ENCODE measurements around the gene MTMR8. TPM values are rescaled to one million over a fixed set of nuclear protein-coding genes. Genes with fewer than 3 reads are reported as not detected.

MTMR8 gene
- total and polyA plus RNA-seq, 4 donors = 0.53 to 5.8 (median 2.7) TPM

- Histone ChIP-seq H3K36me3 (ENCODE audit: control insufficient read depth in 4 of 4, insufficient read depth in 4 of 4, low read length in 4 of 4) (no peaks in the 10 kb centered on the region), H3K9me3 (ENCODE audit: control insufficient read depth in 4 of 4, insufficient read depth in 3 of 4, low read length in 3 of 4) (peaks cover 0 to 2% (median 0%) of the 10 kb centered on the region in 4 donors), H3K4me1 (ENCODE audit: control insufficient read depth in 5 of 5, insufficient read depth in 5 of 5, low read length in 5 of 5) (no peaks in the 10 kb centered on the region), H3K9ac (ENCODE audit: insufficient read depth in 1 of 2, low read length in 2 of 2) (no peak overlapping the region), H3K4me3 (no peak overlapping the region), H3K27ac (ENCODE audit: low read depth in 1 of 2, low read length in 1 of 2) (no peak overlapping the region), H3K27me3 (ENCODE audit: control insufficient read depth in 3 of 3, insufficient read depth in 3 of 3, low read length in 2 of 3) (no peaks in the 10 kb centered on the region)
- DNase-seq = no peak
- WGBS, 2 donors = 83 to 91% methylated on average over 1 of the region's 1 CpG
- no peak for TF ChIP-seq CTCF (IDR thresholded peaks at IDR 0.05; ENCODE audit: control extremely low read depth, extremely low read depth)
- no peak for ATAC-seq (ENCODE audit: insufficient read depth, low FRiP score)
Measured at GRCh38 chrX:64398088-64398487, 2.8 kb upstream of the MTMR8 start.

- no peak for TF ChIP-seq CTCF (IDR thresholded peaks at IDR 0.05; ENCODE audit: control extremely low read depth, extremely low read depth)
- no peak for DNase-seq
- ATAC-seq (ENCODE audit: insufficient read depth, low FRiP score) = no peak
- Histone ChIP-seq H3K4me1 (ENCODE audit: control insufficient read depth in 5 of 5, insufficient read depth in 5 of 5, low read length in 5 of 5) (no peaks in the 10 kb centered on the region), H3K27ac (ENCODE audit: low read depth in 1 of 2, low read length in 1 of 2) (no peak overlapping the region), H3K9ac (ENCODE audit: insufficient read depth in 1 of 2, low read length in 2 of 2) (no peak overlapping the region), H3K27me3 (ENCODE audit: control insufficient read depth in 3 of 3, insufficient read depth in 3 of 3, low read length in 2 of 3) (no peaks in the 10 kb centered on the region), H3K4me3 (peak overlapping the region; percentile 71), H3K9me3 (ENCODE audit: control insufficient read depth in 4 of 4, insufficient read depth in 3 of 4, low read length in 3 of 4) (peaks cover 0 to 2% (median 0%) of the 10 kb centered on the region in 4 donors), H3K36me3 (ENCODE audit: control insufficient read depth in 4 of 4, insufficient read depth in 4 of 4, low read length in 4 of 4) (no peaks in the 10 kb centered on the region)
- WGBS, 2 donors = 3 to 19% methylated on average over 4 of the region's 4 CpGs
Measured at GRCh38 chrX:64395568-64395929, 297 bp upstream of the MTMR8 start.

- ATAC-seq (ENCODE audit: insufficient read depth, low FRiP score) (no peak), DNase-seq (peak in 1 of 3 donors; percentile 1)
- WGBS, 2 donors = 32 to 40% methylated on average over 12 of the region's 12 CpGs
- no peaks in the 10 kb centered on the region for H3K27me3 ChIP-seq (ENCODE audit: control insufficient read depth in 3 of 3, insufficient read depth in 3 of 3, low read length in 2 of 3)
- TF ChIP-seq CTCF (IDR thresholded peaks at IDR 0.05; ENCODE audit: control extremely low read depth, extremely low read depth) = no peak
- H3K36me3 ChIP-seq (ENCODE audit: control insufficient read depth in 4 of 4, insufficient read depth in 4 of 4, low read length in 4 of 4) = no peaks in the 10 kb centered on the region
- peaks cover 0 to 2% (median 0%) of the 10 kb centered on the region in 4 donors for H3K9me3 ChIP-seq (ENCODE audit: control insufficient read depth in 4 of 4, insufficient read depth in 3 of 4, low read length in 3 of 4)
- no peak overlapping the region for H3K9ac ChIP-seq (ENCODE audit: insufficient read depth in 1 of 2, low read length in 2 of 2)
- H3K4me3 ChIP-seq = peak overlapping the region; percentile 71
- no peak overlapping the region for H3K27ac ChIP-seq (ENCODE audit: low read depth in 1 of 2, low read length in 1 of 2)
- H3K4me1 ChIP-seq (ENCODE audit: control insufficient read depth in 5 of 5, insufficient read depth in 5 of 5, low read length in 5 of 5) = no peaks in the 10 kb centered on the region
Measured at GRCh38 chrX:64394059-64394873, 986 bp downstream of the MTMR8 start.
